ENCODE data around the gene TMEM164. TPM values are rescaled to one million over a fixed set of nuclear protein-coding genes. Genes with fewer than 3 reads are reported as not detected.
"Not testable (repeated sequence)": the region's sequence is repeated elsewhere in the genome, so short reads cannot be mapped to it uniquely, and the experiment has no call there.

Gene TMEM164
- polyA plus RNA-seq, 1 donor (not counting 4 experiments of a cell fraction or from before 2014, with no cell fraction given), result 15.3 TPM

DNA sequence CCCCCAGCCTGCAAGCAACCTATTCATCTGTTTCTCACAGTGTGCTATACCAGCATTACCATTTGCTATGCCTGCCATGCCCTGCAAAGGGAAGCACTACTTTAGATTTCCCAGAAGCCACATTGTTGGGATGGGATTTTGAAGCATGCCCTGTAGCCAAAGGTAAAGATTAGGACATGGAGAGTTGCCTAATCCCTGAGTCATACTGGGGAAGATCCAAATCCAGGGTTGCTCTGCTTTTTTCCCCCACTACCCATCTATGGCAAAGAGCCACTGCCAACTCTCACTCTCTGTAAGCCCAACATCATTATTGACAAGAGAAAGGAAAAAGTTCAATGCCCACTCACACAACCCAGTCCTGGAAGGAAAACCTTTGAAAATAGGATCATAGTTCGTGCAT lies 36.7 kb upstream of the TMEM164 start:
- peaks cover 4% of the 10 kb centered on the region for H3K4me1 ChIP-seq (ENCODE audit: control insufficient read depth, extremely low read depth, insufficient read depth, low read length)
- H3K9ac ChIP-seq (ENCODE audit: control insufficient read depth, extremely low read depth, insufficient read depth, low read length), result no peak overlapping the region
- TF ChIP-seq EZH2 (IDR thresholded peaks at IDR 0.05; ENCODE audit: low read length), result no peak
- TF ChIP-seq, protein P1, sequence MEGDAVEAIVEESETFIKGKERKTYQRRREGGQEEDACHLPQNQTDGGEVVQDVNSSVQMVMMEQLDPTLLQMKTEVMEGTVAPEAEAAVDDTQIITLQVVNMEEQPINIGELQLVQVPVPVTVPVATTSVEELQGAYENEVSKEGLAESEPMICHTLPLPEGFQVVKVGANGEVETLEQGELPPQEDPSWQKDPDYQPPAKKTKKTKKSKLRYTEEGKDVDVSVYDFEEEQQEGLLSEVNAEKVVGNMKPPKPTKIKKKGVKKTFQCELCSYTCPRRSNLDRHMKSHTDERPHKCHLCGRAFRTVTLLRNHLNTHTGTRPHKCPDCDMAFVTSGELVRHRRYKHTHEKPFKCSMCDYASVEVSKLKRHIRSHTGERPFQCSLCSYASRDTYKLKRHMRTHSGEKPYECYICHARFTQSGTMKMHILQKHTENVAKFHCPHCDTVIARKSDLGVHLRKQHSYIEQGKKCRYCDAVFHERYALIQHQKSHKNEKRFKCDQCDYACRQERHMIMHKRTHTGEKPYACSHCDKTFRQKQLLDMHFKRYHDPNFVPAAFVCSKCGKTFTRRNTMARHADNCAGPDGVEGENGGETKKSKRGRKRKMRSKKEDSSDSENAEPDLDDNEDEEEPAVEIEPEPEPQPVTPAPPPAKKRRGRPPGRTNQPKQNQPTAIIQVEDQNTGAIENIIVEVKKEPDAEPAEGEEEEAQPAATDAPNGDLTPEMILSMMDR (optimal IDR thresholded peaks at IDR 0.05 in 1 of 3, IDR thresholded peaks at IDR 0.05 in 1 of 3, conservative IDR thresholded peaks at IDR 0.05 in 1 of 3; ENCODE audit: extremely low read depth in 1 of 3, insufficient read depth in 2 of 3, low read length in 3 of 3), result no peak
- no peaks in the 10 kb centered on the region for H3K79me2 ChIP-seq (ENCODE audit: control insufficient read depth, insufficient read depth, low read length)
- no peaks in the 10 kb centered on the region for H3K36me3 ChIP-seq (ENCODE audit: control insufficient read depth in 2 of 2, extremely low read depth in 1 of 2, insufficient read depth in 2 of 2, low read length in 2 of 2)
- no peak for FAIRE-seq
- H4K20me1 ChIP-seq (ENCODE audit: control insufficient read depth, extremely low read depth, insufficient read depth, low read length), result no peaks in the 10 kb centered on the region
- no peak overlapping the region for H3K4me2 ChIP-seq (ENCODE audit: control insufficient read depth, extremely low read depth, insufficient read depth, low read depth, low read length)
- H3K27me3 ChIP-seq (ENCODE audit: control insufficient read depth, extremely low read depth, insufficient read depth, low read length), result peaks cover 5% of the 10 kb centered on the region
- H2AFZ ChIP-seq (ENCODE audit: control insufficient read depth, low read length), result no peak overlapping the region
- H3K27ac ChIP-seq (ENCODE audit: control insufficient read depth, insufficient read depth, low read length), result no peak overlapping the region
- no peaks in the 10 kb centered on the region for H3K9me3 ChIP-seq (ENCODE audit: control insufficient read depth, low read depth, low read length)
- dilution Hi-C loops (cut with MboI; ENCODE audit: extremely low pct_ligation_motif_present, low sequenced_read_pairs), result no loop called here
- DNase-seq (ENCODE audit: low read depth, low spot score), result no peak
- no peaks in the 10 kb centered on the region for H3K9me1 ChIP-seq (ENCODE audit: control insufficient read depth, extremely low read depth, insufficient read depth, low read length)
- no peak overlapping the region for H3K4me3 ChIP-seq (ENCODE audit: control insufficient read depth in 2 of 3, extremely low read depth in 1 of 3, insufficient read depth in 2 of 3, low read depth in 1 of 3, low read length in 3 of 3)

DNA sequence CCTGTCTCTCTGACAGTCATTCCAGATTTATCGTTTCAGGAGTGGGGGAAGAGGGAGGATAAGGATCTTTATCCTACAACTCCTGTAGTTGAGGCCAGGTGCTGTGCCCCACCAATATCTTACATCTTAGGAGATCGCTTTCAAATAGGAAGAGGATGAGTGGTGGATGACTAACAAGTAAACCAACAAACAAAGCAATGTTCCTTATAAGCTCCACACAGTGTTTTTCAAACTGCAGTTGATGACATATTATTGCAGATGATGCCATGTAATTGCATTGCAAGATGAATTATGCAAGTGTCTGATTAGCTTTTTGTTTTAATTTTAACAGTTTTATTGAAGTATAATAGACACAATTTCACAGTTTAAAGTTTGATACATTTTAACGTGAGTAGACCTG lies 35.8 kb upstream of the TMEM164 start:
- Histone ChIP-seq H4K20me1 (ENCODE audit: control insufficient read depth, extremely low read depth, insufficient read depth, low read length) (no peaks in the 10 kb centered on the region), H3K27ac (ENCODE audit: control insufficient read depth, insufficient read depth, low read length) (no peak overlapping the region), H2AFZ (ENCODE audit: control insufficient read depth, low read length) (no peak overlapping the region), H3K4me2 (ENCODE audit: control insufficient read depth, extremely low read depth, insufficient read depth, low read depth, low read length) (no peak overlapping the region), H3K4me1 (ENCODE audit: control insufficient read depth, extremely low read depth, insufficient read depth, low read length) (peaks cover 4% of the 10 kb centered on the region), H3K27me3 (ENCODE audit: control insufficient read depth, extremely low read depth, insufficient read depth, low read length) (peaks cover 5% of the 10 kb centered on the region), H3K4me3 (ENCODE audit: control insufficient read depth in 2 of 3, extremely low read depth in 1 of 3, insufficient read depth in 2 of 3, low read depth in 1 of 3, low read length in 3 of 3) (no peak overlapping the region), H3K9me3 (ENCODE audit: control insufficient read depth, low read depth, low read length) (no peaks in the 10 kb centered on the region), H3K79me2 (ENCODE audit: control insufficient read depth, insufficient read depth, low read length) (no peaks in the 10 kb centered on the region), H3K9me1 (ENCODE audit: control insufficient read depth, extremely low read depth, insufficient read depth, low read length) (no peaks in the 10 kb centered on the region), H3K9ac (ENCODE audit: control insufficient read depth, extremely low read depth, insufficient read depth, low read length) (no peak overlapping the region), H3K36me3 (ENCODE audit: control insufficient read depth in 2 of 2, extremely low read depth in 1 of 2, insufficient read depth in 2 of 2, low read length in 2 of 2) (no peaks in the 10 kb centered on the region)
- DNase-seq (ENCODE audit: low read depth, low spot score) (no peak), FAIRE-seq (peak; percentile 59)
- TF ChIP-seq, protein P1 (optimal IDR thresholded peaks at IDR 0.05 in 1 of 3, IDR thresholded peaks at IDR 0.05 in 1 of 3, conservative IDR thresholded peaks at IDR 0.05 in 1 of 3; ENCODE audit: extremely low read depth in 1 of 3, insufficient read depth in 2 of 3, low read length in 3 of 3), result no peak
- no peak for TF ChIP-seq EZH2 (IDR thresholded peaks at IDR 0.05; ENCODE audit: low read length)
- dilution Hi-C loops (cut with MboI; ENCODE audit: extremely low pct_ligation_motif_present, low sequenced_read_pairs), result no loop called here

DNA sequence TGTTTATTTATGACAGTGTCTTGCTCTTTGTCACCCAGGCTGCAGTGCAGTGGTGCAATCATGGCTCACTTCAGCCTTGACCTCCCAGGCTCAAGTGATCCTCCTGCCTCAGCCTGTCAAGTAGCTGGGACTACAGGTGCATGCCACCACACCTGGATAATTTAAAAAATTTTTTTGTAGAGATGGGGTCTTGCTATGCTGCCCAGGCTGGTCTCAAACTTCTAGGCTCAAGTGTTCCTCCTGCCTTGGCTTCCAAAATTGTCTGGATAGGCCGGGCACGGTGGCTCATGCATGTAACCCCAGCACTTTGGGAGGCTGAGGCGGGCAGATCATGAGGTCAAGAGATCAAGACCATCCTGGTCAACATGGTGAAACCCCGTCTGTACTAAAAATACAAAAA lies 32.1 kb upstream of the TMEM164 start:
- H3K79me2 ChIP-seq (ENCODE audit: control insufficient read depth, insufficient read depth, low read length); H3K27me3 ChIP-seq (ENCODE audit: control insufficient read depth, extremely low read depth, insufficient read depth, low read length); FAIRE-seq: not testable (repeated sequence)

More for the DNA sequence above, 32.1 kb upstream of the TMEM164 start:
- H2AFZ ChIP-seq (ENCODE audit: control insufficient read depth, low read length); H3K36me3 ChIP-seq (ENCODE audit: control insufficient read depth in 2 of 2, extremely low read depth in 1 of 2, insufficient read depth in 2 of 2, low read length in 2 of 2); DNase-seq (ENCODE audit: low read depth, low spot score); H3K9ac ChIP-seq (ENCODE audit: control insufficient read depth, extremely low read depth, insufficient read depth, low read length); dilution Hi-C loops (cut with MboI; ENCODE audit: extremely low pct_ligation_motif_present, low sequenced_read_pairs); H4K20me1 ChIP-seq (ENCODE audit: control insufficient read depth, extremely low read depth, insufficient read depth, low read length); H3K9me1 ChIP-seq (ENCODE audit: control insufficient read depth, extremely low read depth, insufficient read depth, low read length); H3K4me2 ChIP-seq (ENCODE audit: control insufficient read depth, extremely low read depth, insufficient read depth, low read depth, low read length); H3K4me3 ChIP-seq (ENCODE audit: control insufficient read depth in 2 of 3, extremely low read depth in 1 of 3, insufficient read depth in 2 of 3, low read depth in 1 of 3, low read length in 3 of 3); H3K9me3 ChIP-seq (ENCODE audit: control insufficient read depth, low read depth, low read length); H3K27ac ChIP-seq (ENCODE audit: control insufficient read depth, insufficient read depth, low read length); H3K4me1 ChIP-seq (ENCODE audit: control insufficient read depth, extremely low read depth, insufficient read depth, low read length): not testable (repeated sequence)
